GM23338 (cell line): ENCODE data around the gene TCEA2. TPM values are rescaled to one million over a fixed set of nuclear protein-coding genes. Genes with fewer than 3 reads are reported as not detected.

Experiments
- ATAC-seq: fragments of 200-7000 bp; cut with Tn5 transposase; 3 replicates; pipeline ENCODE4 v1.9.1; 2020
- DNase-seq: peaks from one replicate; pipeline ENCODE4 v3.0.0-alpha.2; 2015; ENCODE audit warnings: low spot score
- H2AFZ ChIP-seq: fragments of 200-600 bp; sonication (generic); 2 replicates; pipeline ENCODE4 v1.8.0; 2016; ENCODE audit warnings: antibody characterized with exemption, mild to moderate bottlenecking, moderate library complexity
- H3F3A ChIP-seq: fragments of 200-600 bp; sonication (generic); replicated peaks from 2 replicates; pipeline ENCODE4 v1.8.0; 2017; ENCODE audit warnings: antibody characterized with exemption, mixed run types, low read depth
- H3K27ac ChIP-seq: fragments of 200-600 bp; sonication (generic); 2 replicates; pipeline ENCODE4 v1.6.1; 2016; ENCODE audit warnings: low read depth
- H3K27me3 ChIP-seq: fragments of 200-600 bp; sonication (generic); 2 replicates; pipeline ENCODE4 v1.8.0; 2016; ENCODE audit warnings: mild to moderate bottlenecking, mixed run types, moderate library complexity; ENCODE audit not compliant: insufficient read depth
- H3K36me3 ChIP-seq: fragments of 200-600 bp; sonication (generic); 2 replicates; pipeline ENCODE4 v1.8.0; 2016; ENCODE audit warnings: mild to moderate bottlenecking; ENCODE audit not compliant: insufficient read depth
- H3K4me1 ChIP-seq: fragments of 200-600 bp; sonication (generic); 2 replicates; pipeline ENCODE4 v1.8.0; 2016; ENCODE audit warnings: mild to moderate bottlenecking, moderate library complexity; ENCODE audit not compliant: insufficient read depth
- H3K4me2 ChIP-seq: fragments of 200-600 bp; sonication (generic); 2 replicates; pipeline ENCODE4 v1.7.1; 2017; ENCODE audit warnings: mixed run types
- H3K4me3 ChIP-seq: fragments of 200-600 bp; sonication (generic); 2 replicates; pipeline ENCODE4 v1.6.1; 2016; ENCODE audit warnings: mixed run types
- H3K79me2 ChIP-seq: fragments of 200-600 bp; sonication (generic); replicated peaks from 2 replicates; pipeline ENCODE4 v1.8.0; 2017; ENCODE audit warnings: mild to moderate bottlenecking; ENCODE audit not compliant: insufficient read depth
- H3K9me2 ChIP-seq: fragments of 200-600 bp; sonication (generic); 2 replicates; pipeline ENCODE4 v1.8.0; 2017; ENCODE audit not compliant: insufficient read depth
- H4K20me1 ChIP-seq: fragments of 200-600 bp; sonication (generic); replicated peaks from 2 replicates; pipeline ENCODE4 v1.8.0; 2017; ENCODE audit warnings: mild to moderate bottlenecking; ENCODE audit not compliant: insufficient read depth
- H3K27ac Mint-ChIP-seq: 2 replicates; pipeline ENCODE4 v1.8.0; 2020; ENCODE audit warnings: inconsistent platforms, mild to moderate bottlenecking, moderate library complexity, mixed read lengths
- H3K27me3 Mint-ChIP-seq: 3 replicates; pipeline ENCODE4 v1.8.0; 2022; ENCODE audit warnings: low read depth, mild to moderate bottlenecking, moderate library complexity, mixed read lengths, inconsistent platforms; ENCODE audit not compliant: insufficient read depth, poor library complexity
- H3K36me3 Mint-ChIP-seq: 3 replicates; pipeline ENCODE4 v1.8.0; 2021; ENCODE audit warnings: low read depth, mild to moderate bottlenecking, inconsistent platforms, moderate library complexity, mixed read lengths
- H3K4me1 Mint-ChIP-seq: 3 replicates; pipeline ENCODE4 v1.8.0; 2020; ENCODE audit warnings: mild to moderate bottlenecking, inconsistent platforms, mixed read lengths
- H3K4me3 Mint-ChIP-seq: 3 replicates; pipeline ENCODE4 v1.8.0; 2021; ENCODE audit warnings: moderate library complexity, mild to moderate bottlenecking, inconsistent platforms, mixed read lengths
- H3K9me3 Mint-ChIP-seq: 3 replicates; pipeline ENCODE4 v1.8.0; 2020; ENCODE audit warnings: moderate library complexity, mild to moderate bottlenecking, inconsistent platforms, mixed read lengths
- CREB1 ChIP-seq: fragments of 250-450 bp; sonication (Bioruptor Pico); IDR thresholded peaks from 2 replicates; pipeline ENCODE4 v1.5.0; 2020; ENCODE audit warnings: low read depth, mild to moderate bottlenecking, moderate library complexity
- CTCF ChIP-seq, 2 experiments: fragments of 200-600 bp in 1 of 2; sonication (generic) in 1 of 2; conservative IDR thresholded peaks; 2 replicates each; pipeline versions ENCODE4 v1.5.1 to v1.6.1; 2016 to 2017; ENCODE audit warnings: antibody characterized with exemption in 2 of 2, low read depth in 2 of 2, mild to moderate bottlenecking in 2 of 2, moderate library complexity in 1 of 2
- EZH2 ChIP-seq: fragments of 200-600 bp; sonication (generic); IDR thresholded peaks from one replicate; pipeline ENCODE4 v1.8.0; 2017; ENCODE audit warnings: antibody characterized with exemption, mild to moderate bottlenecking, low read depth; ENCODE audit not compliant: unreplicated experiment
- EZH2phosphoT487 ChIP-seq: fragments of 200-600 bp; sonication (generic); IDR thresholded peaks from one replicate; pipeline ENCODE4 v1.8.1; 2018; ENCODE audit warnings: antibody characterized with exemption; ENCODE audit not compliant: unreplicated experiment
- NANOG ChIP-seq: IDR thresholded peaks from 2 replicates; pipeline ENCODE4 v1.6.1; 2016; ENCODE audit warnings: antibody characterized with exemption, borderline replicate concordance
- POLR2AphosphoS5 ChIP-seq: IDR thresholded peaks from 2 replicates; pipeline ENCODE4 v1.6.1; 2016; ENCODE audit warnings: antibody characterized with exemption, low read depth
- REST ChIP-seq: IDR thresholded peaks from one replicate; pipeline ENCODE4 v1.6.1; 2018; ENCODE audit warnings: antibody characterized with exemption; ENCODE audit not compliant: unreplicated experiment
- ZNF114 ChIP-seq: fragments of 250-450 bp; sonication (Bioruptor Pico); IDR thresholded peaks from 2 replicates; pipeline ENCODE4 v1.5.0; 2020; ENCODE audit warnings: mild to moderate bottlenecking, moderate library complexity
- ZNF331 ChIP-seq: fragments of 250-450 bp; sonication (Bioruptor Pico); IDR thresholded peaks from 2 replicates; pipeline ENCODE4 v1.5.0; 2020; ENCODE audit warnings: low read depth, mild to moderate bottlenecking, moderate library complexity
- ZNF462 ChIP-seq: fragments of 250-450 bp; sonication (Bioruptor Pico); IDR thresholded peaks from 2 replicates; pipeline ENCODE4 v1.5.0; 2020; ENCODE audit warnings: mild to moderate bottlenecking, moderate library complexity
- polyA plus RNA-seq: library from polyadenylated mRNA; unstranded; fragments of >200 nt; fragmentation: Nextera tagmentation; extraction: Ambion mirVana; gene quantifications from 2 replicates; pipeline ENCODE4 v1.2.1, GENCODE V29; 2016
- total RNA-seq: library from RNA; depleted of rRNA; stranded (reverse); fragments of >200 nt; shearing (Covaris generic); gene quantifications from 2 replicates; pipeline ENCODE4 v1.2.3, GENCODE V29; 2014

The TCEA2 gene
- total and polyA plus RNA-seq, 2 experiments from 2014 or later = 21.0 to 54.4 TPM

GRCh38 chr20:64077094-64077493 is 14.1 kb downstream of the TCEA2 start:
- TF ChIP-seq POLR2AphosphoS5 (no peak), ZNF462 (CRISPR knock-in tag) (no peak), CREB1 (no peak), CTCF (conservative IDR thresholded peaks at IDR 0.05; ENCODE audit: low read depth in 2 of 2) (no peak), EZH2 (no peak), NANOG (no peak), ZNF331 (CRISPR knock-in tag) (no peak), REST (no peak), ZNF114 (CRISPR knock-in tag) (no peak), EZH2phosphoT487 (no peak)
- Histone ChIP-seq H3K4me1 (peaks cover 11% of the 10 kb centered on the region; the same call in 1 of the 2 replicates), H3K36me3 (no peaks in the 10 kb centered on the region), H3K27me3 (peaks cover 15% of the 10 kb centered on the region; the same call in 1 of the 2 replicates), H3K4me3 (no peak overlapping the region), H3K27ac (no peak overlapping the region), H3K4me2 (no peak overlapping the region), H3K9me2 (no peaks in the 10 kb centered on the region), H3F3A (0 out of 2 replicates have a peak, but pooled peaks cover 5% of the 10 kb centered on the region), H4K20me1 (no peaks in the 10 kb centered on the region), H2AFZ (no peak overlapping the region), H3K79me2 (no peaks in the 10 kb centered on the region)
- ATAC-seq (no peak), DNase-seq (no peak)
- Mint-ChIP-seq H3K27me3 (peaks cover 23% of the 10 kb centered on the region), H3K4me1 (peaks cover 18% of the 10 kb centered on the region; the same call in 2 of the 3 replicates), H3K27ac (no peak overlapping the region), H3K9me3 (no peaks in the 10 kb centered on the region), H3K36me3 (peaks cover 2% of the 10 kb centered on the region; the same call in 1 of the 3 replicates), H3K4me3 (no peak overlapping the region)
